Neural cell (in vitro differentiated cells): ENCODE measurements around the gene TLL1. TPM values are rescaled to one million over a fixed set of nuclear protein-coding genes. Genes with fewer than 3 reads are reported as not detected.

Experiments used
- H2AFZ ChIP-seq: fragments of 200-600, 300-800 bp; sonication (generic), shearing (Covaris generic); 2 replicates; pipeline ENCODE4 v1.6.0; 2014; ENCODE audit warnings: low read depth, mild to moderate bottlenecking, antibody characterized with exemption, low read length, moderate library complexity
- H3F3A ChIP-seq: fragments of 200-600 bp; shearing (Covaris generic); 2 replicates; pipeline ENCODE4 v1.6.1; 2016; ENCODE audit warnings: mild to moderate bottlenecking, moderate library complexity, mixed read lengths, antibody characterized with exemption, low read length; ENCODE audit not compliant: insufficient read depth, poor library complexity, severe bottlenecking
- H3K27ac ChIP-seq: fragments of 200-600, 300-800 bp; sonication (generic), shearing (Covaris generic); 2 replicates; pipeline ENCODE4 v1.5.1; 2014; ENCODE audit warnings: mild to moderate bottlenecking, low read length, moderate library complexity
- H3K27me3 ChIP-seq: fragments of 300-800, 200-600 bp; sonication (generic), shearing (Covaris generic); 2 replicates; pipeline ENCODE4 v1.6.0; 2014; ENCODE audit warnings: mild to moderate bottlenecking, low read depth, low read length, moderate library complexity; ENCODE audit not compliant: insufficient read depth
- H3K36me3 ChIP-seq: fragments of 300-800, 200-600 bp; sonication (generic), shearing (Covaris generic); 2 replicates; pipeline ENCODE4 v1.5.1; 2014; ENCODE audit warnings: mild to moderate bottlenecking, antibody characterized with exemption, low read length, moderate library complexity; ENCODE audit not compliant: insufficient read depth
- H3K4me2 ChIP-seq: fragments of 300-800, 200-600 bp; sonication (generic), shearing (Covaris generic); 2 replicates; pipeline ENCODE4 v1.6.0; 2014; ENCODE audit warnings: mild to moderate bottlenecking, low read length
- H3K4me3 ChIP-seq: fragments of 300-800, 200-600 bp; sonication (generic), shearing (Covaris generic); 2 replicates; pipeline ENCODE4 v1.5.1; 2014; ENCODE audit warnings: mild to moderate bottlenecking, low read length, moderate library complexity
- H3K79me2 ChIP-seq: fragments of 200-600 bp; shearing (Covaris generic); replicated peaks from 2 replicates; pipeline ENCODE4 v1.6.0; 2014; ENCODE audit warnings: mild to moderate bottlenecking, low read length, moderate library complexity; ENCODE audit not compliant: insufficient read depth
- H3K9ac ChIP-seq: fragments of 300-800, 200-600 bp; sonication (generic), shearing (Covaris generic); 2 replicates; pipeline ENCODE4 v1.6.1; 2016; ENCODE audit warnings: mild to moderate bottlenecking, low read length, mixed read lengths
- H3K9me2 ChIP-seq: fragments of 200-600 bp; shearing (Covaris generic); 2 replicates; pipeline ENCODE4 v1.6.1; 2016; ENCODE audit warnings: mild to moderate bottlenecking, low read length, mixed read lengths; ENCODE audit not compliant: insufficient read depth
- H3K9me3 ChIP-seq: fragments of 200-600, 300-800 bp; sonication (generic), shearing (Covaris generic); 2 replicates; pipeline ENCODE4 v1.6.1; 2016; ENCODE audit warnings: mild to moderate bottlenecking, mixed run types, low read length, moderate library complexity, mixed read lengths
- H4K20me1 ChIP-seq: fragments of 200-600 bp; shearing (Covaris generic); 2 replicates; pipeline ENCODE4 v1.6.1; 2016; ENCODE audit warnings: mild to moderate bottlenecking, mixed run types; ENCODE audit not compliant: insufficient read depth
- EP300 ChIP-seq: fragments of 450-650 bp; conservative IDR thresholded peaks from 2 replicates; pipeline ENCODE4 v1.6.1; 2014; ENCODE audit warnings: antibody characterized with exemption, mild to moderate bottlenecking, moderate library complexity; ENCODE audit not compliant: poor library complexity, severe bottlenecking
- EZH2 ChIP-seq: fragments of 200-600, 300-800 bp; shearing (Covaris generic), sonication (generic); IDR thresholded peaks from 2 replicates; pipeline ENCODE4 v1.6.1; 2014; ENCODE audit warnings: antibody characterized with exemption, low read length, borderline replicate concordance, mild to moderate bottlenecking; ENCODE audit not compliant: insufficient read depth, poor library complexity, severe bottlenecking
- MXI1 ChIP-seq: fragments of 450-650 bp; conservative IDR thresholded peaks from 2 replicates; pipeline ENCODE4 v1.6.1; 2014; ENCODE audit warnings: antibody characterized with exemption, mild to moderate bottlenecking; ENCODE audit not compliant: poor library complexity, severe bottlenecking
- POLR2AphosphoS5 ChIP-seq: IDR thresholded peaks from 2 replicates; pipeline ENCODE4 v1.6.1; 2012
- RAD21 ChIP-seq: fragments of 450-650 bp; conservative IDR thresholded peaks from 2 replicates; pipeline ENCODE4 v1.6.1; 2014; ENCODE audit warnings: antibody characterized with exemption, mild to moderate bottlenecking, moderate library complexity
- REST ChIP-seq: IDR thresholded peaks from 2 replicates; pipeline ENCODE4 v1.6.1; 2012; ENCODE audit warnings: borderline replicate concordance
- SMC3 ChIP-seq: fragments of 450-650 bp; conservative IDR thresholded peaks from 2 replicates; pipeline ENCODE4 v1.6.1; 2014; ENCODE audit warnings: antibody characterized with exemption, mild to moderate bottlenecking, moderate library complexity; ENCODE audit not compliant: poor library complexity
- TAF1 ChIP-seq: IDR thresholded peaks from 2 replicates; pipeline ENCODE4 v1.6.1; 2012; ENCODE audit warnings: low read depth
- polyA plus RNA-seq: library from polyadenylated mRNA; depleted of rRNA; stranded (reverse); fragments of >200 nt; gene quantifications from 2 replicates; pipeline ENCODE4 v1.2.3, GENCODE V29; 2014
- TF ChIP-seq, protein P1 (sequence below): fragments of 450-650 bp; IDR thresholded peaks from 2 replicates; pipeline ENCODE4 v1.5.1; 2014; ENCODE audit warnings: antibody characterized with exemption, mild to moderate bottlenecking, moderate library complexity; ENCODE audit not compliant: poor library complexity, severe bottlenecking

TLL1 gene
- polyA plus RNA-seq, 1 donor from 2014 or later = not detected

- no peaks in the 10 kb centered on the region for H3K79me2 ChIP-seq
- H3K27me3 ChIP-seq = no peaks in the 10 kb centered on the region
- no peak overlapping the region for H3K4me3 ChIP-seq
- no peak overlapping the region for H3K4me2 ChIP-seq
- H3F3A ChIP-seq = no peaks in the 10 kb centered on the region
- H3K9ac ChIP-seq = no peak overlapping the region
- no peaks in the 10 kb centered on the region for H3K9me3 ChIP-seq
- TF ChIP-seq RAD21 (no peak), EZH2 (no peak), REST (no peak), POLR2AphosphoS5 (no peak), MXI1 (no peak), EP300 (no peak), TAF1 (no peak), SMC3 (no peak)
- TF ChIP-seq, protein P1, sequence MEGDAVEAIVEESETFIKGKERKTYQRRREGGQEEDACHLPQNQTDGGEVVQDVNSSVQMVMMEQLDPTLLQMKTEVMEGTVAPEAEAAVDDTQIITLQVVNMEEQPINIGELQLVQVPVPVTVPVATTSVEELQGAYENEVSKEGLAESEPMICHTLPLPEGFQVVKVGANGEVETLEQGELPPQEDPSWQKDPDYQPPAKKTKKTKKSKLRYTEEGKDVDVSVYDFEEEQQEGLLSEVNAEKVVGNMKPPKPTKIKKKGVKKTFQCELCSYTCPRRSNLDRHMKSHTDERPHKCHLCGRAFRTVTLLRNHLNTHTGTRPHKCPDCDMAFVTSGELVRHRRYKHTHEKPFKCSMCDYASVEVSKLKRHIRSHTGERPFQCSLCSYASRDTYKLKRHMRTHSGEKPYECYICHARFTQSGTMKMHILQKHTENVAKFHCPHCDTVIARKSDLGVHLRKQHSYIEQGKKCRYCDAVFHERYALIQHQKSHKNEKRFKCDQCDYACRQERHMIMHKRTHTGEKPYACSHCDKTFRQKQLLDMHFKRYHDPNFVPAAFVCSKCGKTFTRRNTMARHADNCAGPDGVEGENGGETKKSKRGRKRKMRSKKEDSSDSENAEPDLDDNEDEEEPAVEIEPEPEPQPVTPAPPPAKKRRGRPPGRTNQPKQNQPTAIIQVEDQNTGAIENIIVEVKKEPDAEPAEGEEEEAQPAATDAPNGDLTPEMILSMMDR = no peak
- no peak overlapping the region for H3K27ac ChIP-seq
- no peaks in the 10 kb centered on the region for H4K20me1 ChIP-seq
- H2AFZ ChIP-seq = no peak overlapping the region
- no peaks in the 10 kb centered on the region for H3K9me2 ChIP-seq
- H3K36me3 ChIP-seq = no peaks in the 10 kb centered on the region
Observed at GRCh38 chr4:166144607-166145006, 271.6 kb downstream of the TLL1 start.

DNA sequence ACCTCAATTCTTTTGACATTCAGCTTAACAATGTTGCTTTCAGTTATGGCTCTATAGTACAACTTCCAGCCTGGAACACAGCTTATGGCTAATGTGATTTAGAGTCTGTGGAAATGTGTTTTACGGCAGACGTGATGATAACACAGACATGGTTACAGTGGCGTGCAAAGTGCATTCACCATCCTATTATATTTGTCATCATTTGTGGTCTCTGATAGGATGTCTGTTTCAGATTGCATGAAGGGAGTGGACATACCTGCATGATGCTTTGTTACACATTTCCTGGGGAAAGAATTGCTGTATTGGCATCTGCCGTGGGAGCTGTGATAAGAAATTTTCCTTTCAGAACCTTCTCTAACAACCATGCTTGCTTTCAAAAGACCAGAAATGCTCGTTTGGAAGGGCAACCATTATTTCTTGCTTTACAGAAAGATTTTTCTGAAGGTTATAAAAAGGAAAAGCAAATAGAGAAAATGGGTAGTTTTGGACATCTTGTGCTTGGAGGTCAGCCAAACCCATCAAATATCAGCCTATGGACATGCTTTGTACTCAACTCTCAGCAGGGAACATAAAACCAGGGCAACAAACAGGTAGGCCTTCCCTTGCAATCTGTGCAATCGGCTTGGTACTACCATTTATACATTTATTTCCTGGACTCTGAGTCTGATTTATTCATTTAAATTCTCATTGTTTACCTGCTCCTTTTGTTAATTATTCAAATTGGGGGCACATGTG lies 273.9 kb downstream of the TLL1 start:
- Histone ChIP-seq H3K4me2 (no peak overlapping the region), H3K79me2 (no peaks in the 10 kb centered on the region), H3K27ac (no peak overlapping the region), H3K9me3 (no peaks in the 10 kb centered on the region), H3K27me3 (no peaks in the 10 kb centered on the region), H4K20me1 (no peaks in the 10 kb centered on the region), H3K4me3 (no peak overlapping the region), H2AFZ (no peak overlapping the region), H3K9ac (no peak overlapping the region), H3F3A (no peaks in the 10 kb centered on the region), H3K36me3 (no peaks in the 10 kb centered on the region), H3K9me2 (no peaks in the 10 kb centered on the region)
- TF ChIP-seq RAD21 (no peak), EZH2 (no peak), TAF1 (no peak), EP300 (no peak), POLR2AphosphoS5 (no peak), MXI1 (no peak), SMC3 (no peak), REST (no peak)
- TF ChIP-seq, protein P1 = no peak
